K562 (cell line): Measurements from ENCODE around the gene ZBTB9. TPM values are rescaled to one million over a fixed set of nuclear protein-coding genes. Genes with fewer than 3 reads are reported as not detected.

Source experiments
- CHD4 ChIP-seq: fragments of 200-600 bp; sonication (generic); IDR thresholded peaks from 3 replicates; pipeline ENCODE4 v1.6.1; 2012; ENCODE audit warnings: low read depth, mild to moderate bottlenecking, mixed read lengths, low read length, inconsistent platforms; ENCODE audit not compliant: insufficient read depth, insufficient replicate concordance, poor library complexity, severe bottlenecking
- DMBX1 ChIP-seq: fragments of 250-450 bp; sonication (Bioruptor Pico); IDR thresholded peaks from 2 replicates; pipeline ENCODE4 v1.8.0; 2022; ENCODE audit warnings: inconsistent platforms, mild to moderate bottlenecking, moderate library complexity, borderline replicate concordance
- E2F1 ChIP-seq: sonication (generic); formaldehyde crosslinking; IDR thresholded peaks from 2 replicates; pipeline ENCODE4 v1.8.1; 2023; ENCODE audit warnings: mild to moderate bottlenecking, missing genetic modification reagents, moderate library complexity
- ESRRA ChIP-seq: fragments of 450-650 bp; IDR thresholded peaks from 2 replicates; pipeline ENCODE4 v1.6.1; 2014; ENCODE audit warnings: low read depth, mild to moderate bottlenecking, moderate library complexity, borderline replicate concordance
- ETS2 ChIP-seq: IDR thresholded peaks from 2 replicates; pipeline ENCODE4 v1.6.1; 2016; ENCODE audit warnings: borderline replicate concordance, missing genetic modification characterization, mild to moderate bottlenecking, moderate library complexity, missing compliant biosample characterization; ENCODE audit not compliant: poor library complexity, severe bottlenecking
- HDAC1 ChIP-seq, 2 experiments: fragments of 450-650 bp; IDR thresholded peaks; 2 replicates each; pipeline ENCODE4 v1.6.1; 2016 to 2017; ENCODE audit warnings: inconsistent platforms in 1 of 2, mild to moderate bottlenecking in 1 of 2, moderate library complexity in 1 of 2
- HDAC6 ChIP-seq: IDR thresholded peaks from 2 replicates; pipeline ENCODE4 v1.6.1; 2012; ENCODE audit warnings: low read depth, mild to moderate bottlenecking, control low read depth, inconsistent platforms, low read length, moderate library complexity
- MCM5 ChIP-seq: fragments of 450-650 bp; IDR thresholded peaks from 2 replicates; pipeline ENCODE4 v1.6.1; 2016; ENCODE audit warnings: low read depth
- MEIS2 ChIP-seq: fragments of 450-650 bp; IDR thresholded peaks from 2 replicates; pipeline ENCODE4 v1.6.1; 2014; ENCODE audit warnings: mild to moderate bottlenecking; ENCODE audit not compliant: partially characterized antibody
- NFIX ChIP-seq: fragments of 250-450 bp; sonication (Bioruptor Pico); IDR thresholded peaks from 2 replicates; pipeline ENCODE4 v1.4.0; 2020; ENCODE audit warnings: low read depth, mild to moderate bottlenecking, moderate library complexity
- NR2C2 ChIP-seq, 2 experiments: fragments of 200-800 bp in 1 of 2; sonication (Bioruptor generic) in 1 of 2; sonication (generic) in 1 of 2; formaldehyde crosslinking in 1 of 2; IDR thresholded peaks; 2 replicates each; pipeline versions ENCODE4 v1.6.1 to v1.8.0; 2016 to 2022; ENCODE audit warnings: mild to moderate bottlenecking in 1 of 2, missing compliant biosample characterization in 1 of 2, missing genetic modification characterization in 1 of 2, missing genetic modification reagents in 1 of 2
- NR3C1 ChIP-seq: sonication (generic); formaldehyde crosslinking; IDR thresholded peaks from 2 replicates; pipeline ENCODE4 v1.8.1; 2022; ENCODE audit warnings: missing genetic modification reagents
- PHF20 ChIP-seq: fragments of 450-650 bp; IDR thresholded peaks from 2 replicates; pipeline ENCODE4 v1.6.1; 2018; ENCODE audit not compliant: partially characterized antibody
- POLR3G ChIP-seq: IDR thresholded peaks from 2 replicates; pipeline ENCODE4 v1.6.1; 2011; ENCODE audit not compliant: insufficient read length, insufficient replicate concordance; ENCODE audit errors: extremely low read depth
- SMC3 ChIP-seq: conservative IDR thresholded peaks from 2 replicates; pipeline ENCODE4 v1.6.1; 2011; ENCODE audit warnings: low read depth, low read length, improper control_type of control experiment; ENCODE audit not compliant: insufficient read depth
- TBP ChIP-seq: optimal IDR thresholded peaks from 2 replicates; pipeline ENCODE3; 2011; ENCODE audit warnings: low read depth, low read length, improper control_type of control experiment
- ZBTB26 ChIP-seq: fragments of 450-650 bp; formaldehyde crosslinking; IDR thresholded peaks from 2 replicates; pipeline ENCODE4 v1.4.0; 2022; ENCODE audit warnings: missing genetic modification characterization
- ZBTB49 ChIP-seq: sonication (generic); formaldehyde crosslinking; IDR thresholded peaks from 2 replicates; pipeline ENCODE4 v1.8.0; 2022; ENCODE audit warnings: missing genetic modification reagents, mild to moderate bottlenecking, borderline replicate concordance
- ZFP1 ChIP-seq: fragments of 450-650 bp; formaldehyde crosslinking; IDR thresholded peaks from 2 replicates; pipeline ENCODE4 v1.4.0; 2020; ENCODE audit warnings: mild to moderate bottlenecking, mixed read lengths
- ZNF398 ChIP-seq: fragments of 250-450 bp; sonication (Bioruptor Pico); IDR thresholded peaks from 2 replicates; pipeline ENCODE4 v1.8.0; 2021; ENCODE audit warnings: moderate library complexity, mild to moderate bottlenecking, inconsistent platforms
- ZNF77 ChIP-seq: fragments of 250-450 bp; sonication (Bioruptor Pico); IDR thresholded peaks from 2 replicates; pipeline ENCODE4 v1.5.0; 2020
- polyA plus RNA-seq, 8 experiments: library from polyadenylated mRNA; depleted of rRNA in 4 of 8; stranded (reverse) in 5 of 8; unstranded in 3 of 8; fragments of >200 nt; fragmentation: Nextera tagmentation in 2 of 8; fragmentation: Illumina TruSeq in 1 of 8; extraction: Ambion mirVana in 2 of 8; extraction: Trizol in 1 of 8; gene quantifications; 2 replicates each; pipeline versions ENCODE4 v1.2.1 to v1.2.3, GENCODE V29; 2011 to 2014; ENCODE audit warnings: inconsistent platforms in 1 of 8, missing spikeins in 1 of 8
- total RNA-seq, 7 experiments: library from RNA; depleted of rRNA in 6 of 7; stranded (reverse); fragments of >200 nt in 6 of 7; fragmentation: Illumina TruSeq in 2 of 7; extraction: Trizol in 2 of 7; gene quantifications; 2 replicates each; pipeline versions ENCODE4 v1.2.1 to v1.2.3, GENCODE V29; 2011 to 2021; ENCODE audit warnings: low replicate concordance in 1 of 7

Gene ZBTB9
- total and polyA plus RNA-seq, 9 of the 15 experiments (the other 6 are each of a cell fraction or from before 2014, with no cell fraction given): 1.9 to 19.5 (median 10.4) TPM

- TF ChIP-seq DMBX1 (CRISPR knock-in tag): no peak
- TF ChIP-seq ZNF77 (CRISPR knock-in tag): no peak
- peak in 1 of 2 experiments; percentile 23; a peak in 2 of 4 replicates for TF ChIP-seq HDAC1 (IDR thresholded peaks at IDR 0.05)
- no peak for TF ChIP-seq ZBTB26 (CRISPR knock-in tag)
- no peak for TF ChIP-seq SMC3
- TF ChIP-seq ZBTB49 (CRISPR knock-in tag): no peak
- no peak for TF ChIP-seq MCM5
- no peak for TF ChIP-seq ZFP1 (CRISPR knock-in tag)
- TF ChIP-seq POLR3G: no peak
- TF ChIP-seq ESRRA: no peak
- TF ChIP-seq NR2C2 (CRISPR knock-in tag; IDR thresholded peaks at IDR 0.05): peak; percentile 11; the same call in 1 of the 2 replicates
- no peak for TF ChIP-seq NR2C2 (tag; IDR thresholded peaks at IDR 0.05)
- no peak for TF ChIP-seq CHD4
- TF ChIP-seq NFIX (CRISPR knock-in tag): no peak
- TF ChIP-seq PHF20: no peak
- no peak for TF ChIP-seq ZNF398
- TF ChIP-seq E2F1 (CRISPR knock-in tag): no peak
- no peak for TF ChIP-seq MEIS2
- TF ChIP-seq HDAC6: no peak
- TF ChIP-seq ETS2 (tag): no peak
- no peak for TF ChIP-seq TBP
- TF ChIP-seq NR3C1 (CRISPR knock-in tag): no peak
Measured at GRCh38 chr6:33417128-33417902, 37.1 kb upstream of the ZBTB9 start (continued).
